Activated T-helper 9 cell treated with anti-CD3 and anti-CD28 coated beads, Interleukin-2, amount 50 U/mL, for 16 hours (primary cell): ENCODE measurements around the gene EIF2S3B.

ENCODE experiments used
- DNase-seq: peaks from one replicate; pipeline ENCODE4 v3.0.0-alpha.2; 2020; ENCODE audit warnings: low read depth

EIF2S3B gene

DNA sequence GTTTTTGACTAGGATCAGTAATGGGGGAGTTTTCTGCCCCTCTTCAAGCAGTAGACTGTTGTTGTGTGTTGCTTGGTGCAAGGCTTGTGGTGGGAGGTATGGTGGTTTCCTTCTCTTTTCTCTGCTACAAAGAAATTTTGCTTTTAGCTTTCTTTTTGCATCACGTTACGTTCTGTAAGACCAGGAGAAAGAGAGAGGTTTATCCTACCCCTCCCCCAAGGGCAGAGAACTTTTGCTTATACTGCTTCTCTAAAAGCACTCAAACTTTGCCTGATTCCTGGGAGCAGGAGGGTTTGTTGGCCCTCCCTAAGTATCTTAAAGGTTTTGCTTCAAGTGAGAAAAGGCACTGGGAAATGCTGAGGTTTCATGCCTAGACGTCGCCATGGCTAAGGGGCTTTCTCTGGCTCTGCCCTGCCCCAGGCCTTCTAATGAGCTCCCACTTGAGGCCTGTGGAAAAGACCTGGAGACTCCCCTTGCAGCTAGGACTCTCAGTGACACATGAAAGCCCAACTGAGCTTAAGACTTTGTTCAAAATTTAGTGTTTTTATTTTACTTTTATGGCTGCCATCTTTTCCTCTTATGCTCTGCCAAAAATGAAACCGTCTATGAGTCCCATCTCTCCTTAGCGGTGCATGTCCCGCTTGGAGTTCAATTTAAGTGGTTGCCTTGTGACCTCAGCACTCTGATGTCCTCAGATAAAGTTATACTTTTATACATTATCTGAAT is 49.2 kb downstream of the EIF2S3B start:
- no peak for DNase-seq

GRCh38 chr12:10557329-10557728 is 51.6 kb downstream of the EIF2S3B start:
- DNase-seq: no peak

DNA sequence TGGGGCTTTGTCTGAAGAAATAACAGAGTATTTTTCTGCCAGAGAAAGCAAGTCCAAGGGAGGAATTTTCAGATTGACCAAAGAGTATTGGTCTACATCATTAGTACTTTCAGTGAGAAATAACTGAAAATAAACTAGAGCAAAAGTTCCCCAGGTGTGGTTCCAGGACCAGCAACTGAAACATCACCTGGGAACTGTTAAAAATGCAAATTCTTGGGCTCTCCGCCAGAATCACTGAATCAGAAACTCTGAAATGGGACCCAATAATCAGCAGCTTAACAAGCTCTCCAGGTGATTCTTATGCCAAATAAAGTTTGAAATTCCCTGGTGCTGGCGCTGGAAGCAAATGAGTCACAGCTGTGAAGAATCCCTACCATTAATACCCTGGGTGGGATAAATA is 52.1 kb downstream of the EIF2S3B start:
- no peak for DNase-seq
